Lower lobe of right lung (tissue), 2 donors: ENCODE data around the gene DUS1L. TPM values are rescaled to one million over a fixed set of nuclear protein-coding genes. Genes with fewer than 3 reads are reported as not detected.

Experiments used
- ATAC-seq, 2 donors: fragments of 200-7000 bp; cut with Tn5 transposase; one replicate each; pipeline ENCODE4 v1.9.1; 2020 to 2022; ENCODE audit warnings: mild to moderate bottlenecking in 2 of 2, moderate library complexity in 2 of 2
- DNase-seq: peaks from one replicate; pipeline ENCODE4 v3.0.0-alpha.2; 2020
- H3K27ac ChIP-seq: fragments of 200-600 bp; one replicate; pipeline ENCODE4 v1.8.0; 2022
- H3K27me3 ChIP-seq: fragments of 200-600 bp; one replicate; pipeline ENCODE4 v1.8.0; 2022; ENCODE audit warnings: low read depth
- H3K36me3 ChIP-seq: fragments of 200-600 bp; one replicate; pipeline ENCODE4 v1.8.0; 2022; ENCODE audit warnings: mild to moderate bottlenecking
- H3K4me1 ChIP-seq: fragments of 200-600 bp; one replicate; pipeline ENCODE4 v1.8.0; 2022
- H3K4me3 ChIP-seq: fragments of 200-600 bp; one replicate; pipeline ENCODE4 v1.8.0; 2022; ENCODE audit warnings: mild to moderate bottlenecking
- H3K9me3 ChIP-seq: fragments of 200-600 bp; one replicate; pipeline ENCODE4 v1.8.0; 2022
- intact Hi-C: fragments of 100-400 bp; cut with DNase I; formaldehyde crosslinking; loops from one replicate; pipeline ENCODE4 v1.11.0; 2022
- total RNA-seq: library from RNA; stranded (reverse); fragmentation: NEBNext Ultra II Directional; extraction: Animal tissue kit (Norgen Biotek cat#: 25700); gene quantifications from one replicate; pipeline ENCODE4 v1.2.1, GENCODE V29; 2021
- TF ChIP-seq, protein P1 (sequence below): fragments of 200-600 bp; IDR thresholded peaks from one replicate; pipeline ENCODE4 v1.8.0; 2022; ENCODE audit warnings: antibody characterized with exemption, mild to moderate bottlenecking
- donor health status: DM: no; HTN: yes; CAD: no; lungs with severe emphysema.

DUS1L gene
- total RNA-seq, 1 donor from 2014 or later, result 85.1 TPM

DNA sequence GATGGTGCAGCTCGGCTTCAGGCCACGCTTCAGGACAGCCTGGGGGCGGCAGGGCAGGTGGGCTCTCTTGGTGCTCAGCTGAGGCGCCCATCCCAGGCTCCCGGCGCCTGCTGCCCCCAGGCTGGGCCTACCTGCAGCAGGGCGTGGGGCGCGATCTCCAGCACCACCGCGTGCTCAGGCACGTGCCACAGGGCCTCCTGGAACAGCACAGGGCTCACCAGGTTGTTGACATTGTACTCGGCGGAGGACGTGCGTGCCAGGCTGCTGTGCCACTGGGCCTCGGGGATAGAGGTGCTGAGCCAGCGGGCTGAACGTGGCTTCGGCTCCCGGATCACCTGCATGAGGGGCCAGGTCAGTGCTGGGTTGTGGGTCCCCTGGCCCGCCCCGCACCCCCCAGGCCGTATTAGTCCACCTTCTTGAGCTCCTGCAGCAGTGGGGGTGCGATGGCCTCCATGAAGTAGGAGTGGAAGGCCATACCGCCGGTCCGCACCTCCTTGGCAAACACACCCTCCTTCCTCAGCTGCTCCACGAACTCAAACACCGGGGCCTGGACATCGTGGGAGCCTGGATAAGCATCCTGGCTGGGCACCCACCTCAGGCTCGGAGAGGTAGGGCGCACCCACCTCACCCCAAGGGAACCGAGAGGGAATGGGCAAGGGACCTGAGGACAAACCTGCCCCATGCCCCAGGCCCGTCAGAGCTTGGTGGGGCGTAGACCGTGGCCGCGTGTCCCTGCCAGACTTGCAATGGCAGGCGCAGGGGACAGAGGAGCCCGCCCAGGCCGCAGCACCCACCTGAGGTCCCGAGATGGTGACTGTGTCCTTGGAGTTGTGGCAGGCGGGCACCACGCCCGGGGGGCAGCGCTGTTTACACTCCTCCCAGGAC lies 23.5 kb upstream of the DUS1L start:
- no peak for ATAC-seq
- Histone ChIP-seq H3K27ac (no peak overlapping the region), H3K36me3 (peaks cover 100% of the 10 kb centered on the region)

DNA sequence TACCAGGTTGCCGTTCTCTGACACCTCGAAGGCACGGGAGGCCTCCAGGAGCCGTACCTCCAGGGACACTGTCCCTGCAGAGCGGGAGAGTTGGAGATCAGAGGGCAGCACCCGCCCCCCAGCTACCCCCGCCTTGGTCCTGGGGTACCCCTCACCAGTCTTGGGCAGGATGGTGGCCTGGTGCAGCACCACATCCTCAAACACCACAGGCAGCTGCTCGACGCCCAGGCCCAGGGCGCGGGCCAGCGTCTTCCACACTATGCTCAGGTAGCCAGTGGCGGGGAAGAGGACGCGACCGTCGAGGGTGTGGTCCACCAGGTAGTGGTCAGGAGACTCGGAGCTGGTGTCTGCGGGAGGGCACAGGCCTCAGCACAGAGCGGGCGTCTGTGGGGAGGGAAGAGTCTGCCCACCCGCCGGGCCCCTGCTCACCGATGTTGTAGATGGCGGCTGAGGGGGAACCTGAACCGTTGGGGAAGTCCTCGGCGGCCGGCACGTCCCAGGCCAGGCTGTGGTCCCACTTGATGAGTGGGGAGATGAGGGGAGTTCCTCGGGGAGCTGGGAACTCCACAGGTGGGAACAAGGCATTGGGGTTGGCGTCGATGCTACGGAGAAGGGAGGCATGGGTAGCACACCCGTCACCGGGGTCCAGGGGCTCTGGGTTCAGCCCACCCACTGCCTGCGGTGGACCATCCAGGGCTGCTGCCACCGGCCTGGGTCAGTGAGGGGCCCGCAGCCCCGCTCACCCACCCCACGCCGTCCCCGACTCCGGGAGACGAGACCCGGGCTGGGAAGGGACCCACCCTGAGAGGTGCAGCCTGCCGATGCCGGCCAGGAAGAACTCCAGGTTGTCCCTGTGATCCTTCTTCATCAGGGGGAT lies 22.6 kb upstream of the DUS1L start:
- intact Hi-C loops, result no loop called here
- Histone ChIP-seq H3K27me3 (no peaks in the 10 kb centered on the region), H3K4me3 (no peak overlapping the region), H3K27ac (no peak overlapping the region), H3K36me3 (peaks cover 100% of the 10 kb centered on the region), H3K9me3 (no peaks in the 10 kb centered on the region), H3K4me1 (no peaks in the 10 kb centered on the region)
- TF ChIP-seq, protein P1, sequence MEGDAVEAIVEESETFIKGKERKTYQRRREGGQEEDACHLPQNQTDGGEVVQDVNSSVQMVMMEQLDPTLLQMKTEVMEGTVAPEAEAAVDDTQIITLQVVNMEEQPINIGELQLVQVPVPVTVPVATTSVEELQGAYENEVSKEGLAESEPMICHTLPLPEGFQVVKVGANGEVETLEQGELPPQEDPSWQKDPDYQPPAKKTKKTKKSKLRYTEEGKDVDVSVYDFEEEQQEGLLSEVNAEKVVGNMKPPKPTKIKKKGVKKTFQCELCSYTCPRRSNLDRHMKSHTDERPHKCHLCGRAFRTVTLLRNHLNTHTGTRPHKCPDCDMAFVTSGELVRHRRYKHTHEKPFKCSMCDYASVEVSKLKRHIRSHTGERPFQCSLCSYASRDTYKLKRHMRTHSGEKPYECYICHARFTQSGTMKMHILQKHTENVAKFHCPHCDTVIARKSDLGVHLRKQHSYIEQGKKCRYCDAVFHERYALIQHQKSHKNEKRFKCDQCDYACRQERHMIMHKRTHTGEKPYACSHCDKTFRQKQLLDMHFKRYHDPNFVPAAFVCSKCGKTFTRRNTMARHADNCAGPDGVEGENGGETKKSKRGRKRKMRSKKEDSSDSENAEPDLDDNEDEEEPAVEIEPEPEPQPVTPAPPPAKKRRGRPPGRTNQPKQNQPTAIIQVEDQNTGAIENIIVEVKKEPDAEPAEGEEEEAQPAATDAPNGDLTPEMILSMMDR, result no peak
- DNase-seq (no peak), ATAC-seq (no peak)

More for the DNA sequence above, 23.5 kb upstream of the DUS1L start:
- intact Hi-C loops, result no loop called here
- no peaks in the 10 kb centered on the region for H3K27me3 ChIP-seq
- H3K4me1 ChIP-seq, result no peaks in the 10 kb centered on the region
- no peaks in the 10 kb centered on the region for H3K9me3 ChIP-seq
- TF ChIP-seq, protein P1, result no peak
- H3K4me3 ChIP-seq, result no peak overlapping the region
- no peak for DNase-seq

DNA sequence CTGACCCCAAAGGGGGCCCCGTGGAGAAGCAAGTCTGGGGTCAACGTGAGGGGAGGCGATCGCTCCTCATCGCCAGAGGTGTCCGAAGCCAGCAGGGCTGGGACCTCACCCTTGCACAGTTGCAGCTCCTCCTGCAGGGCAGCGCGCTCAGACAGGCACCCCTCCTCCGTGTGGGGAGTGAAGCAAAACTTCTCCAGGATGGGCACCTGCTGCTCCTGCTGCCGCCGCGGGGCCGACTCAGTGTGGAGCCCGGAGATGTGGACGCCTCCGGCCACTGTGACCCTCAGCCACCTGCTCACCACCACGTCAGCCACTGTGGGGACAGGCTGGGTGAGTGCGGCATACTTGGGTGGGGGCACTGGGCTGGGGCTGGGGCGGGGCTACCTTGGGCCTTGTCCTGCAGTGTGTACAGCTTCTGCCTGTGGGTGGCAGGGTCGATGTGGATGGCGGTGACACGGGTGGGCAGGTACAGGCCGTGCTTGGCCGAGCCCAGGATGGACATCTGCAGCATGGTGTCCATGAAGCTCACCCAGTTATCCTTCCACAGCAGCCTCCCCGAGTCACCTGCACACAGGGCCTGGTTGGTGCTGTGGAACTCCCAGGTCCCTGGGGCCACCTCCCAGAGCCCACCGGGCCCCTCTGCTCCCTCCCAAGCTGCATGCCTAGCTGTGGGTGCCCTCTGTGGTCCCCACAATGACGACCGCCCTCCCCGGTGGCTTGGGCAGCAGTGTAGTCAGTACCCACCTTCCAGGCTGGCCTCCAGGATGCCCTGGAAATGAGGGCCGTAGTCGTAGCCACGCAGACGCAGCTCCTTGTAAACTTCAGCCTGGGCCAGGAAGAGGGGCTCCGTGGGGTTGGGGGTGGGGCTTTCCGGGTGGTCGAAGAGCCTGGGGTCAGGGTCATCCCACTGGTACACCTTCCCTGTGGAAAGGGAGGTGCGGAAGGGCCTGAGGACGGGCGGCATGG lies 21.6 kb upstream of the DUS1L start:
- Histone ChIP-seq H3K4me1 (no peaks in the 10 kb centered on the region), H3K27ac (no peak overlapping the region), H3K9me3 (no peaks in the 10 kb centered on the region), H3K36me3 (peaks cover 100% of the 10 kb centered on the region), H3K27me3 (no peaks in the 10 kb centered on the region), H3K4me3 (no peak overlapping the region)
- TF ChIP-seq, protein P1, result no peak
- DNase-seq, result no peak
- intact Hi-C loops, result no loop called here
- no peak for ATAC-seq

DNA sequence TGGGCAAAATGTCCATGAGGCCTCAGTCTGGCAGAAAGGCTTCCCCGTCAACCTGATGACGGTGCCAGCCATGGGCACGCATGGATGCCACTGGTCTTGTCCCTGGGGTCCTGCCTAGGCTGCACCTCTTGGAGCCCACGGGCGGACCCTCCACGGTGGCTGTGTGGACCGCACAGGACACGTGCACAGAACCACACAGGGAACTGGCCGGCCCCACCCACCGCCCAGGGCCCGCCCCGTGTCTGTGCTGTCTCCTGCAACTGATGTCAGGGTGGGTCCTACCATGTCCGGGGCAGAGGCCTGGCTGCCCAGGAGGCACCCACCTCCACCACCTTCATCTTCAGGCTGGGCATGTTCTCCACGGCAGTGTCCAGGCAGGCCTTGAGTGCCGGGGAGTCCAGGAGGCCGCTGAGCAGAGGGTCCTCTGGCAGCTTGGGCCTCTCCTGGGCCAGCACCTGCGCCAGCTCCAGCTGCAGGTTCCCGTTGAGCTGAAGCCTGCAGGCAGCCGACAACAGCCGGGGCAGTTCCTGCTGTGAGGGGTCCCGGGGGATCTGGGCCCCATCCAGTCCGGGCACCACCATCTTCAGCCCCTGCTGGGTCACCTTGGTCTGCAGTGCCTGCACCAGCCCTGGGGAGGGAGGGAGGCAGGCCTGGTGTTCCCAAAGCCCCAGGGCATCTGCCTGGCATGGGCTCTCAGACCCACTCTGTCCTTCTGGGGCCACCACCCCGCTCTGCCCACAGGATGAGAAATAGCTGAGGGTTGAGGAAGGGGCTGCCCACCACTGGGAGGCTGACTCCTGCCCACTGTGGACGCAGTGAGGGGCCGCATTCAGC lies 20.5 kb upstream of the DUS1L start:
- H3K27ac ChIP-seq, result no peak overlapping the region
- no peaks in the 10 kb centered on the region for H3K27me3 ChIP-seq
- H3K4me1 ChIP-seq, result no peaks in the 10 kb centered on the region
- no peak overlapping the region for H3K4me3 ChIP-seq
- no peak for ATAC-seq
- intact Hi-C loops, result no loop called here
- no peaks in the 10 kb centered on the region for H3K9me3 ChIP-seq
- H3K36me3 ChIP-seq, result peaks cover 100% of the 10 kb centered on the region
- TF ChIP-seq, protein P1, result no peak
- no peak for DNase-seq
